SU-DHL-6 (cell line): ENCODE data around the gene DCAF17.
A peak's percentile ranks its signal among the peaks of the same experiment; 100 is the strongest.

Source experiments
- H2AFZ ChIP-seq: fragments of 200-600 bp; sonication (generic); 2 replicates; pipeline ENCODE4 v1.6.1; 2014; ENCODE audit warnings: low read depth, mild to moderate bottlenecking, moderate library complexity, mixed read lengths, antibody characterized with exemption, low read length; ENCODE audit not compliant: severe bottlenecking
- H3F3A ChIP-seq: fragments of 200-600 bp; shearing (Covaris generic); 2 replicates; pipeline ENCODE4 v1.6.0; 2016; ENCODE audit warnings: antibody characterized with exemption, mild to moderate bottlenecking; ENCODE audit not compliant: insufficient read depth
- H3K27ac ChIP-seq: fragments of 200-600 bp; sonication (generic); 2 replicates; pipeline ENCODE4 v1.5.1; 2016; ENCODE audit warnings: low read depth, mild to moderate bottlenecking, low read length, moderate library complexity, mixed read lengths
- H3K27me3 ChIP-seq: fragments of 200-600 bp; sonication (generic), shearing (Covaris generic); 2 replicates; pipeline ENCODE4 v1.6.0; 2014; ENCODE audit warnings: mild to moderate bottlenecking, low read length
- H3K36me3 ChIP-seq: fragments of 200-600 bp; sonication (generic); 2 replicates; pipeline ENCODE4 v1.6.1; 2014; ENCODE audit warnings: mild to moderate bottlenecking, low read length, mixed read lengths
- H3K4me2 ChIP-seq: fragments of 300-600, 200-600 bp; shearing (Covaris generic), sonication (generic); 2 replicates; pipeline ENCODE4 v1.6.0; 2014; ENCODE audit warnings: low read length, low read depth, mild to moderate bottlenecking; ENCODE audit not compliant: poor library complexity, severe bottlenecking
- H3K4me3 ChIP-seq: fragments of 200-600 bp; sonication (generic); 2 replicates; pipeline ENCODE4 v1.5.1; 2014; ENCODE audit warnings: antibody characterized with exemption, low read length, mild to moderate bottlenecking, mixed read lengths; ENCODE audit not compliant: insufficient read depth, poor library complexity, severe bottlenecking
- H3K79me2 ChIP-seq: fragments of 200-600 bp; sonication (generic); 2 replicates; pipeline ENCODE4 v1.6.1; 2014; ENCODE audit warnings: mild to moderate bottlenecking, low read length, moderate library complexity; ENCODE audit not compliant: insufficient read depth
- H3K9ac ChIP-seq: fragments of 200-600 bp; sonication (generic); 2 replicates; pipeline ENCODE4 v1.7.0; 2014; ENCODE audit warnings: mild to moderate bottlenecking, low read length
- H3K9me2 ChIP-seq: fragments of 200-600 bp; sonication (generic); replicated peaks from 2 replicates; pipeline ENCODE4 v1.6.1; 2014; ENCODE audit warnings: low read length; ENCODE audit not compliant: insufficient read depth
- H3K9me3 ChIP-seq: fragments of 200-600 bp; sonication (generic); 2 replicates; pipeline ENCODE4 v1.6.1; 2014; ENCODE audit warnings: low read length, mixed read lengths; ENCODE audit not compliant: insufficient read depth
- H4K20me1 ChIP-seq: fragments of 200-600 bp; sonication (generic); 2 replicates; pipeline ENCODE4 v1.6.1; 2014; ENCODE audit warnings: low read depth, mild to moderate bottlenecking, antibody characterized with exemption, low read length, moderate library complexity, mixed read lengths
- EZH2phosphoT487 ChIP-seq: fragments of 200-600 bp; sonication (generic), shearing (Covaris generic); conservative IDR thresholded peaks from 2 replicates; pipeline ENCODE4 v1.6.1; 2018; ENCODE audit warnings: mild to moderate bottlenecking, antibody characterized with exemption, low read length, moderate library complexity, mixed read lengths
- TF ChIP-seq, protein P1 (sequence below): fragments of 200-600 bp; sonication (generic); IDR thresholded peaks from one replicate; pipeline ENCODE4 v1.5.1; 2017; ENCODE audit warnings: antibody characterized with exemption, mild to moderate bottlenecking, low read length, moderate library complexity; ENCODE audit not compliant: insufficient read depth, poor library complexity, severe bottlenecking

The DCAF17 gene

GRCh38 chr2:171391532-171391931, 42.5 kb upstream of the DCAF17 start:
- Histone ChIP-seq H3K36me3 (no peaks in the 10 kb centered on the region; the same call in 1 of the 2 replicates), H3F3A (peaks cover 31% of the 10 kb centered on the region), H3K27me3 (no peaks in the 10 kb centered on the region), H3K9me2 (no peaks in the 10 kb centered on the region), H2AFZ (no peak overlapping the region), H3K4me3 (no peak overlapping the region), H3K9me3 (no peaks in the 10 kb centered on the region), H3K4me2 (no peak overlapping the region), H3K79me2 (peaks cover 6% of the 10 kb centered on the region), H3K9ac (no peak overlapping the region), H3K27ac (no peak overlapping the region; the same call in 1 of the 2 replicates), H4K20me1 (no peaks in the 10 kb centered on the region)
- TF ChIP-seq, protein P1, sequence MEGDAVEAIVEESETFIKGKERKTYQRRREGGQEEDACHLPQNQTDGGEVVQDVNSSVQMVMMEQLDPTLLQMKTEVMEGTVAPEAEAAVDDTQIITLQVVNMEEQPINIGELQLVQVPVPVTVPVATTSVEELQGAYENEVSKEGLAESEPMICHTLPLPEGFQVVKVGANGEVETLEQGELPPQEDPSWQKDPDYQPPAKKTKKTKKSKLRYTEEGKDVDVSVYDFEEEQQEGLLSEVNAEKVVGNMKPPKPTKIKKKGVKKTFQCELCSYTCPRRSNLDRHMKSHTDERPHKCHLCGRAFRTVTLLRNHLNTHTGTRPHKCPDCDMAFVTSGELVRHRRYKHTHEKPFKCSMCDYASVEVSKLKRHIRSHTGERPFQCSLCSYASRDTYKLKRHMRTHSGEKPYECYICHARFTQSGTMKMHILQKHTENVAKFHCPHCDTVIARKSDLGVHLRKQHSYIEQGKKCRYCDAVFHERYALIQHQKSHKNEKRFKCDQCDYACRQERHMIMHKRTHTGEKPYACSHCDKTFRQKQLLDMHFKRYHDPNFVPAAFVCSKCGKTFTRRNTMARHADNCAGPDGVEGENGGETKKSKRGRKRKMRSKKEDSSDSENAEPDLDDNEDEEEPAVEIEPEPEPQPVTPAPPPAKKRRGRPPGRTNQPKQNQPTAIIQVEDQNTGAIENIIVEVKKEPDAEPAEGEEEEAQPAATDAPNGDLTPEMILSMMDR, result no peak
- no peak for TF ChIP-seq EZH2phosphoT487

GRCh38 chr2:171393487-171393886, 40.5 kb upstream of the DCAF17 start:
- TF ChIP-seq EZH2phosphoT487, result no peak
- TF ChIP-seq, protein P1, result no peak
- Histone ChIP-seq H3K36me3 (no peaks in the 10 kb centered on the region; the same call in 1 of the 2 replicates), H3F3A (peaks cover 23% of the 10 kb centered on the region), H3K9me2 (no peaks in the 10 kb centered on the region), H3K9ac (no peak overlapping the region), H3K4me2 (peak overlapping the region; percentile 23), H3K27ac (no peak overlapping the region), H4K20me1 (no peaks in the 10 kb centered on the region), H3K4me3 (no peak overlapping the region), H3K27me3 (no peaks in the 10 kb centered on the region), H3K79me2 (no peaks in the 10 kb centered on the region; the same call in 1 of the 2 replicates), H2AFZ (no peak overlapping the region), H3K9me3 (no peaks in the 10 kb centered on the region)

DNA sequence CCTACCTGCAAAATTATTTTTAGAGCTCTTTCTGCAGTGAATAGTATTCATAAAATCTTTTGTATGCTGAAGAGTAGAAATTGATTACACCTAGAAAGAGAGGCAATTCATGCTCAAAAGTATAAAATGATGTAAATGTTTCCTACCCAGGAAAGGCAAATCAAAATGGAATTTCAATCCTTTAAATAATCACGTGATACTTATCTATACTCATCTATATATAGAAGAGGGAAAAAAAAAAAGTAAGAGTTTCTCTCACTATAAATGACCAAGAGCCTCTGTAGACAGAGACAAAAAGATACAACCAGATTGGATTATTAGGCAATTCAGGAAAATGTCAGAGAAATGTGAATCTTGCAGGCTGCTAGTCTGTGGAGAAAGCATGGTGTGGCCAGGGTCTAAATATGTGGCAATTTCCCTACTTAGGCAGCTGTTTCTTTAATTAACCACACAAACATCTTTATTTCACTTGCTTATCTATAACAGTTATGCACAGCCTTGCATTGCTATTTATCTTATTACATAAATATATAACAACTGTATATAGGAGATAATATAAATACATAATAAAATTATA, 39.8 kb upstream of the DCAF17 start:
- Histone ChIP-seq H3F3A (peaks cover 16% of the 10 kb centered on the region), H3K27me3 (no peaks in the 10 kb centered on the region), H3K79me2 (no peaks in the 10 kb centered on the region; the same call in 1 of the 2 replicates), H3K9me2 (no peaks in the 10 kb centered on the region), H2AFZ (no peak overlapping the region), H3K27ac (no peak overlapping the region), H3K4me3 (no peak overlapping the region), H3K4me2 (peak overlapping the region; percentile 23), H3K9ac (no peak overlapping the region), H3K9me3 (no peaks in the 10 kb centered on the region), H4K20me1 (no peaks in the 10 kb centered on the region), H3K36me3 (no peaks in the 10 kb centered on the region; the same call in 1 of the 2 replicates)
- TF ChIP-seq, protein P1, result no peak
- no peak for TF ChIP-seq EZH2phosphoT487
